PC-3 (cell line): ENCODE data around the gene EPC2. TPM values are rescaled to one million over a fixed set of nuclear protein-coding genes. Genes with fewer than 3 reads are reported as not detected.

Experiments
- ATAC-seq: fragments of 200-7000 bp; cut with Tn5 transposase; 2 replicates; pipeline ENCODE4 v1.9.1; 2020; ENCODE audit warnings: mild to moderate bottlenecking, moderate library complexity
- BruUV-seq: library from RNA; stranded (reverse); fragments of 400-500 nt; replicated peaks from 2 replicates; lab custom pipeline; 2021; lab: Mats Ljungman, UMichigan
- CTCF ChIA-PET: fragments of 300-600 bp; sonication (Branson Sonifier 250); formaldehyde crosslinking; loops from one replicate; lab custom pipeline; 2022; ENCODE audit warnings: antibody characterized with exemption; lab: Charles Lee
- POLR2A ChIA-PET: fragments of 300-600 bp; sonication (Branson Sonifier 250); formaldehyde crosslinking; loops from one replicate; lab custom pipeline; 2022; ENCODE audit warnings: antibody characterized with exemption; ENCODE audit not compliant: unreplicated experiment; lab: Charles Lee
- DNase-seq: peaks from one replicate; pipeline ENCODE4 v3.0.0-alpha.2; 2015
- H2AFZ ChIP-seq: fragments of 300-600 bp; sonication (generic); 2 replicates; pipeline ENCODE4 v1.6.0; 2016; ENCODE audit warnings: antibody characterized with exemption, low read length
- H3F3A ChIP-seq: fragments of 300-600 bp; sonication (generic); one replicate; pipeline ENCODE4 v1.6.0; 2017; ENCODE audit warnings: antibody characterized with exemption, low read length, control low read depth, mild to moderate bottlenecking; ENCODE audit not compliant: unreplicated experiment
- H3K27ac ChIP-seq: fragments of 300-600 bp; sonication (generic); 2 replicates; pipeline ENCODE4 v1.5.1; 2016; ENCODE audit warnings: mild to moderate bottlenecking, low read length
- H3K27me3 ChIP-seq: fragments of 300-600 bp; sonication (generic); 2 replicates; pipeline ENCODE4 v1.6.1; 2016; ENCODE audit warnings: low read length, mixed read lengths
- H3K36me3 ChIP-seq: fragments of 300-600 bp; sonication (generic); 2 replicates; pipeline ENCODE4 v1.6.1; 2016; ENCODE audit warnings: low read depth, mixed run types, low read length, mixed read lengths
- H3K4me1 ChIP-seq: fragments of 300-600 bp; sonication (generic); 2 replicates; pipeline ENCODE4 v1.5.1; 2016; ENCODE audit warnings: low read length; ENCODE audit not compliant: insufficient read depth
- H3K4me2 ChIP-seq: fragments of 300-600 bp; sonication (generic); 2 replicates; pipeline ENCODE4 v1.6.0; 2016; ENCODE audit warnings: low read length
- H3K4me3 ChIP-seq: fragments of 300-600 bp; sonication (generic); 2 replicates; pipeline ENCODE4 v1.5.1; 2016; ENCODE audit warnings: mild to moderate bottlenecking, low read length, mixed read lengths
- H3K79me2 ChIP-seq: fragments of 300-600 bp; sonication (generic); 2 replicates; pipeline ENCODE4 v1.6.1; 2017; ENCODE audit warnings: low read length, mixed read lengths
- H3K9ac ChIP-seq: fragments of 300-600 bp; sonication (generic); 2 replicates; pipeline ENCODE4 v1.6.0; 2016; ENCODE audit warnings: mild to moderate bottlenecking, low read length
- H3K9me2 ChIP-seq: fragments of 300-600 bp; sonication (generic); replicated peaks from 2 replicates; pipeline ENCODE4 v1.6.1; 2016; ENCODE audit warnings: mixed run types, low read length, mixed read lengths
- H3K9me3 ChIP-seq: fragments of 300-600 bp; sonication (generic); 2 replicates; pipeline ENCODE4 v1.6.1; 2016; ENCODE audit warnings: low read length, mixed read lengths
- H4K20me1 ChIP-seq: fragments of 300-600 bp; sonication (generic); 2 replicates; pipeline ENCODE4 v1.6.1; 2016; ENCODE audit warnings: low read length, mixed read lengths
- EZH2 ChIP-seq: fragments of 300-600 bp; sonication (generic); IDR thresholded peaks from one replicate; pipeline ENCODE4 v1.6.1; 2017; ENCODE audit warnings: antibody characterized with exemption, mild to moderate bottlenecking, low read length; ENCODE audit not compliant: unreplicated experiment
- EZH2phosphoT487 ChIP-seq: fragments of 300-600 bp; sonication (generic); IDR thresholded peaks from 2 replicates; pipeline ENCODE4 v1.6.1; 2018; ENCODE audit warnings: mild to moderate bottlenecking, antibody characterized with exemption, low read length, borderline replicate concordance
- intact Hi-C: fragments of 100-400 bp; cut with micrococcal nuclease; formaldehyde crosslinking; loops from 2 replicates; pipeline ENCODE4 v1.9.0; 2023
- total RNA-seq: library from RNA; depleted of rRNA; stranded (reverse); fragments of >200 nt; gene quantifications from 2 replicates; pipeline ENCODE4 v1.2.3, GENCODE V29; 2014
- TF ChIP-seq, protein P1 (sequence below): fragments of 300-600 bp; sonication (generic); conservative IDR thresholded peaks from 2 replicates; pipeline ENCODE4 v1.5.1; 2017; ENCODE audit warnings: antibody characterized with exemption, low read depth, mild to moderate bottlenecking, low read length

Gene EPC2
- total RNA-seq, 1 experiment from 2014 or later: 20.6 TPM

- no peak for DNase-seq
- no peak for TF ChIP-seq EZH2phosphoT487
- TF ChIP-seq, protein P1, sequence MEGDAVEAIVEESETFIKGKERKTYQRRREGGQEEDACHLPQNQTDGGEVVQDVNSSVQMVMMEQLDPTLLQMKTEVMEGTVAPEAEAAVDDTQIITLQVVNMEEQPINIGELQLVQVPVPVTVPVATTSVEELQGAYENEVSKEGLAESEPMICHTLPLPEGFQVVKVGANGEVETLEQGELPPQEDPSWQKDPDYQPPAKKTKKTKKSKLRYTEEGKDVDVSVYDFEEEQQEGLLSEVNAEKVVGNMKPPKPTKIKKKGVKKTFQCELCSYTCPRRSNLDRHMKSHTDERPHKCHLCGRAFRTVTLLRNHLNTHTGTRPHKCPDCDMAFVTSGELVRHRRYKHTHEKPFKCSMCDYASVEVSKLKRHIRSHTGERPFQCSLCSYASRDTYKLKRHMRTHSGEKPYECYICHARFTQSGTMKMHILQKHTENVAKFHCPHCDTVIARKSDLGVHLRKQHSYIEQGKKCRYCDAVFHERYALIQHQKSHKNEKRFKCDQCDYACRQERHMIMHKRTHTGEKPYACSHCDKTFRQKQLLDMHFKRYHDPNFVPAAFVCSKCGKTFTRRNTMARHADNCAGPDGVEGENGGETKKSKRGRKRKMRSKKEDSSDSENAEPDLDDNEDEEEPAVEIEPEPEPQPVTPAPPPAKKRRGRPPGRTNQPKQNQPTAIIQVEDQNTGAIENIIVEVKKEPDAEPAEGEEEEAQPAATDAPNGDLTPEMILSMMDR: no peak
- no peak for TF ChIP-seq EZH2
- H3K9me2 ChIP-seq: no peaks in the 10 kb centered on the region
- no peaks in the 10 kb centered on the region for H4K20me1 ChIP-seq
- no peak for ATAC-seq
- no peaks in the 10 kb centered on the region for H3K27me3 ChIP-seq
- no peaks in the 10 kb centered on the region for H3K4me1 ChIP-seq
- intact Hi-C loops: no loop called here
- H3K9me3 ChIP-seq: no peaks in the 10 kb centered on the region
- H3K27ac ChIP-seq: no peak overlapping the region
- H3K4me2 ChIP-seq: no peak overlapping the region
- no peaks in the 10 kb centered on the region for H3F3A ChIP-seq
- no peak overlapping the region for H3K9ac ChIP-seq
- peaks cover 9% of the 10 kb centered on the region; the same call in 1 of the 2 replicates for H3K36me3 ChIP-seq
- BruUV-seq: no TSS peak
- ChIA-PET POLR2A (no interaction called here), CTCF (no interaction called here)
- no peak overlapping the region for H3K4me3 ChIP-seq
- H2AFZ ChIP-seq: no peak overlapping the region
- H3K79me2 ChIP-seq: peaks cover 41% of the 10 kb centered on the region
Measured at GRCh38 chr2:148704247-148704646, 59.7 kb downstream of the EPC2 start.

DNA sequence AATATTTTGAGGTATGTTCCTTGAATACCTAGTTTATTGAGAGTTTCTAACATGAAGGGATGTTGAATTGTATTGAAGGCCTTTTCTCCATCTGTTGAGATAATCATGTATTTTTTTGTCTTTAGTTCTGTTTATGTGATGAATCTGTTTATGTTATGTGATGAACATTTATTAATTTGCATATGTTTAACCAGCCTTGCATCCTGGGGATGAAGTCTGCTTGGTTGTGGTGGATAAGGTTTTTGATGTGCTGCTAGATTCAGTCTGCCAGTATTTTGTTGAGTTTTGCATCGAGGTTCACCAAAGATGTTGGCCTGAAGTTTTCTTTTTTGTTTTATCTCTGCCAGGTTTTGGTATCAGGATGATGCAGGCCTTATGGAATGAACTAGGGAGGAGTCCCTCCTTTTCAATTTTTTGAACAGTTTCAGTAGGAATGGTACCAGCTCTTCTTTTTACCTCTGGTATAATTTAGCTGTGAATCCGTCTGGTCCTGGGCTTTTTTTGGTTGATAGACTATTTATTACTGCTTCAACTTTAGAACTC, 71.9 kb downstream of the EPC2 start:
- no peak overlapping the region for H3K9ac ChIP-seq
- no peak for DNase-seq
- peaks cover 10% of the 10 kb centered on the region; the same call in 1 of the 2 replicates for H4K20me1 ChIP-seq
- no peak overlapping the region for H2AFZ ChIP-seq
- no peaks in the 10 kb centered on the region for H3K27me3 ChIP-seq
- CTCF ChIA-PET: no interaction called here
- no peaks in the 10 kb centered on the region; the same call in 1 of the 2 replicates for H3K4me1 ChIP-seq
- intact Hi-C loops: no loop called here
- H3K9me2 ChIP-seq: no peaks in the 10 kb centered on the region
- H3K79me2 ChIP-seq: peaks cover 88% of the 10 kb centered on the region
- H3K9me3 ChIP-seq: no peaks in the 10 kb centered on the region
- no peak overlapping the region for H3K4me3 ChIP-seq
- no peaks in the 10 kb centered on the region for H3F3A ChIP-seq
- TF ChIP-seq EZH2phosphoT487: no peak
- TF ChIP-seq, protein P1: no peak
- no peak for TF ChIP-seq EZH2
- no peak overlapping the region for H3K27ac ChIP-seq
- H3K36me3 ChIP-seq: no peaks in the 10 kb centered on the region
- no peak for ATAC-seq
- H3K4me2 ChIP-seq: no peak overlapping the region
- POLR2A ChIA-PET: no interaction called here
- no TSS peak for BruUV-seq

- TF ChIP-seq, protein P1: no peak
- TF ChIP-seq EZH2phosphoT487 (no peak), EZH2 (no peak)
- DNase-seq: no peak
- Histone ChIP-seq H2AFZ (no peak overlapping the region), H3K4me3 (no peak overlapping the region), H3K36me3 (no peaks in the 10 kb centered on the region), H3K9me3 (no peaks in the 10 kb centered on the region), H3K9ac (no peak overlapping the region), H3K4me2 (no peak overlapping the region), H3K79me2 (peaks cover 88% of the 10 kb centered on the region), H3F3A (no peaks in the 10 kb centered on the region), H3K27ac (no peak overlapping the region), H3K4me1 (no peaks in the 10 kb centered on the region; the same call in 1 of the 2 replicates), H3K9me2 (no peaks in the 10 kb centered on the region), H3K27me3 (no peaks in the 10 kb centered on the region), H4K20me1 (peaks cover 10% of the 10 kb centered on the region; the same call in 1 of the 2 replicates)
- ATAC-seq: no peak
- BruUV-seq: no TSS peak
- POLR2A ChIA-PET: no interaction called here
- intact Hi-C loops: no loop called here
- CTCF ChIA-PET: no interaction called here
Measured at GRCh38 chr2:148718039-148718438, 73.5 kb downstream of the EPC2 start.
